G401 (cell line): ENCODE results near the gene ELP1. TPM values are rescaled to one million over a fixed set of nuclear protein-coding genes. Genes with fewer than 3 reads are reported as not detected.

Source experiments
- DNase-seq: peaks from one replicate; pipeline ENCODE4 v3.0.0-alpha.2; 2015; ENCODE audit warnings: low spot score
- in situ Hi-C: cut with HindIII; loops from 2 replicates; pipeline ENCODE4 v1.10.0; 2016; ENCODE audit warnings: low sequenced_read_pairs, mixed read lengths
- total RNA-seq: library from RNA; depleted of rRNA; stranded (reverse); fragments of >200 nt; shearing (Covaris generic); gene quantifications from 2 replicates; pipeline ENCODE4 v1.2.3, GENCODE V29; 2014; rRNA removed

Gene ELP1
- total RNA-seq, 1 experiment from 2014 or later, result 54.7 TPM

- in situ Hi-C loops, result no loop called here
Measured at GRCh38 chr9:108835831-108836230, 98.1 kb downstream of the ELP1 start.

GRCh38 chr9:108834959-108835665, 98.8 kb downstream of the ELP1 start:
- in situ Hi-C loops, result no loop called here
- no peak for DNase-seq

More at GRCh38 chr9:108835831-108836230, 98.1 kb downstream of the ELP1 start:
- DNase-seq, result no peak

DNA sequence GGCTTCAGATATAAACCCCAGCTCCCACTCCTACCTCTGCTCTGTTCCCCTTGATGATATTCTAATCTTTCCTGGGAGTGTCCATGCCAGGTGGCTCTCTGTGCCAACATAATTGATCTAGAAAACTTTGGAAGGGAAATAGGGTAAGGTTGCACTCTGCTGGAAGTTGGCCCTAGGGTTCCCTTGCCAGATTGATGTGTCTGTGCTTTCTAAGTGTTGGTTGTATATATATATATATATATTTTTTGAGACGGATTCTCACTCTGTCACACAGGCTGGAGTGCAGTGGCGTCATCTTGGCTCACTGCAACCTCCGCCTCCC, 101.8 kb downstream of the ELP1 start:
- DNase-seq, result no peak
- in situ Hi-C loops, result no loop called here

DNA sequence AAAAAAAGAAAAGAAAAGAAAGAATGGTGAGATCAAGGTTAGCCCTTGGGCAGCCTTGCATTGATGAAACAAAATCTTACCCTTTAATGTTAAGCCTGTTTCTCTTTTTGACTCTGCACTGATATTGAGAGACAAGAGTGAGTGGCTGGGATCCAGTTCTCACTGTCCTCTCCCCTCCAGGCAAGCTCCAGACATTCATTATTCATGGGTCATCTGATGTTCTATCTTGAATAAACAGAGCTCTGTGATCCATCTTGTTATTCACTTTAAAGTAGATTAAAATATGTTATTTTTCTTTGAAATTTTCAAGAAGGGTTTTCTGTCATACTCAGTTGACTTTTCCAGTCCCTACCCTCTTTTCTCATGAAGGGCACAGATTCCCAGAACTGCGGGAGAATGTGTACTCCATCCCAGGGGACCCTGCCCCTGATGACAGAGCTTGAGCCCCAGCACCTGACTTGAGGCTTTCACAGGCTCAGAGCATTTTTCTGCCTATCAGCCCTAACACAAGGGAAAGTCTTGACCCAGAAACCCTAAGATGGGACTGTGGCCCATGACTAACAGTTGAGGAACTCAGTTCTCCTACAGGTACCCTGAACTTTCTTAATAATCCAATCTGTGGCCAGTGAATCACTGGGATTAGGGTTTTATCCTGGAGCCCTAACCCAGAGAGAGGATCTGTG, 102.3 kb downstream of the ELP1 start:
- in situ Hi-C loops, result no loop called here
- DNase-seq, result no peak

DNA sequence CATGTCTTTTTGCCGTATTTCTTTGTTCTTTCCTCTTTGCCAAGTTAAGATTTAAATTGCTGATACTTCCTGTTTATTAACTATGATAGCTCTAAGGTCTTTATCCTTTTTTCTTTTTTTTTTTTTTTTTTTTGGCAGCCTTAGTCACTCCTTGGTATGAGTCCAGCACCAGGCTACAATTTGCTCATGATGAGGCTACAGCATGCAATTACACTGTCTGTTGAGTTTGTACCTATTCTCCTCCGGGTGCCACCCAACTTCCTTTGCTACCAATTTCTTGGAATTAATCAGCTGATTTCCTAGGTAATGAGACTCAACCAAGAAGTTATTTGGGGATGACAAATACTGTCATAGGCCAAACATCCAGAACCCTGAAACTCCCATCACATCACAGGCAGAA, 103.7 kb downstream of the ELP1 start:
- no peak for DNase-seq
- in situ Hi-C loops, result no loop called here

- in situ Hi-C loops, result no loop called here
Measured at GRCh38 chr9:108823829-108824228, 110.1 kb downstream of the ELP1 start.

More at GRCh38 chr9:108823829-108824228, 110.1 kb downstream of the ELP1 start:
- no peak for DNase-seq

Other genes starting within 250 kb of the ELP1 start
- gene ACTL7B, start 78.1 kb downstream of the ELP1 start, total RNA-seq, result not detected in 2 replicates
- not detected in 2 replicates for gene ACTL7A, start 71.9 kb downstream of the ELP1 start, total RNA-seq
- gene ABITRAM, start 276 bp upstream of the ELP1 start, total RNA-seq, result 15.3 and 16.7 TPM in 2 replicates
- gene CTNNAL1, start 79.4 kb upstream of the ELP1 start, total RNA-seq, result 95.8 and 122 TPM in 2 replicates
- 20.7 and 26.6 TPM in 2 replicates for gene TMEM245, start 185.8 kb upstream of the ELP1 start, total RNA-seq
- gene FRRS1L, start 233.1 kb upstream of the ELP1 start, total RNA-seq, result not detected in 2 replicates